Endodermal cell (in vitro differentiated cells): ENCODE data around the gene IFNA6. TPM values are rescaled to one million over a fixed set of nuclear protein-coding genes. Genes with fewer than 3 reads are reported as not detected.
"Not testable (repeated sequence)": the region's sequence is repeated elsewhere in the genome, so short reads cannot be mapped to it uniquely, and the experiment has no call there.

Experiments
- DNase-seq: peaks from one replicate; pipeline ENCODE4 v3.0.0-alpha.2; 2017
- H3K27ac ChIP-seq: 2 replicates; pipeline ENCODE4 v1.5.1; 2013; ENCODE audit warnings: mild to moderate bottlenecking, low read depth, low read length, moderate library complexity
- H3K27me3 ChIP-seq: 2 replicates; pipeline ENCODE4 v1.6.1; 2013; ENCODE audit warnings: mild to moderate bottlenecking, low read length, moderate library complexity; ENCODE audit not compliant: insufficient read depth, control insufficient read depth, poor library complexity, severe bottlenecking
- H3K36me3 ChIP-seq: 2 replicates; pipeline ENCODE4 v1.7.0; 2013; ENCODE audit warnings: mild to moderate bottlenecking, low read length, moderate library complexity; ENCODE audit not compliant: control insufficient read depth, insufficient read depth
- H3K4me1 ChIP-seq: one replicate; pipeline ENCODE4 v1.7.0; 2013; ENCODE audit warnings: low read length; ENCODE audit not compliant: control insufficient read depth, insufficient read depth
- H3K4me3 ChIP-seq: 2 replicates; pipeline ENCODE4 v1.5.1; 2013; ENCODE audit warnings: mild to moderate bottlenecking, low read length, moderate library complexity
- H3K9ac ChIP-seq: 2 replicates; pipeline ENCODE4 v1.6.1; 2013; ENCODE audit warnings: mild to moderate bottlenecking, low read length, moderate library complexity; ENCODE audit not compliant: poor library complexity, severe bottlenecking; ENCODE audit errors: extremely low read depth
- H3K9me3 ChIP-seq: 2 replicates; pipeline ENCODE4 v1.6.1; 2013; ENCODE audit warnings: mild to moderate bottlenecking, low read length, moderate library complexity; ENCODE audit not compliant: control insufficient read depth
- H3K27ac Mint-ChIP-seq: 2 replicates; pipeline ENCODE4 v1.8.0; 2020; ENCODE audit warnings: mixed read lengths
- H3K27me3 Mint-ChIP-seq: 2 replicates; pipeline ENCODE4 v1.8.0; 2021; ENCODE audit warnings: mild to moderate bottlenecking, mixed read lengths; ENCODE audit not compliant: insufficient read depth
- H3K36me3 Mint-ChIP-seq: 2 replicates; pipeline ENCODE4 v1.8.0; 2020; ENCODE audit warnings: low read depth, mixed read lengths
- H3K4me1 Mint-ChIP-seq: 2 replicates; pipeline ENCODE4 v1.8.0; 2020; ENCODE audit warnings: mixed read lengths
- H3K4me3 Mint-ChIP-seq: 2 replicates; pipeline ENCODE4 v1.8.0; 2020; ENCODE audit warnings: mild to moderate bottlenecking, moderate library complexity, mixed read lengths
- H3K9me3 Mint-ChIP-seq: 2 replicates; pipeline ENCODE4 v1.8.0; 2020; ENCODE audit warnings: mild to moderate bottlenecking, mixed read lengths
- WGBS, 2 experiments: methylation state at CpG; one replicate each; pipeline versions ENCODE4 v1.1.5 to v1.1.7; 2013; ENCODE audit warnings: missing lambda C conversion rate in 2 of 2, mixed read lengths in 1 of 2; ENCODE audit not compliant: insufficient coverage in 1 of 2, insufficient read length in 1 of 2; 5-methylcytosine and 5-hydroxymethylcytosine counted together
- total RNA-seq, 2 donors: library from RNA; stranded (reverse); fragmentation: NEBNext Ultra II Directional in 1 of 2; extraction: Animal tissue kit (Norgen Biotek cat#: 25700) in 1 of 2; gene quantifications; 2 replicates in 1 of 2; 3 replicates in 1 of 2; pipeline ENCODE4 v1.2.1, GENCODE V29; 2021
- TF ChIP-seq, protein P1 (sequence below): fragments of 200-600 bp; sonication (generic); conservative IDR thresholded peaks from 2 replicates; pipeline ENCODE4 v1.5.0; 2021; ENCODE audit warnings: antibody characterized with exemption, mild to moderate bottlenecking

IFNA6 gene
- total RNA-seq, 2 donors from 2014 or later = not detected

DNA sequence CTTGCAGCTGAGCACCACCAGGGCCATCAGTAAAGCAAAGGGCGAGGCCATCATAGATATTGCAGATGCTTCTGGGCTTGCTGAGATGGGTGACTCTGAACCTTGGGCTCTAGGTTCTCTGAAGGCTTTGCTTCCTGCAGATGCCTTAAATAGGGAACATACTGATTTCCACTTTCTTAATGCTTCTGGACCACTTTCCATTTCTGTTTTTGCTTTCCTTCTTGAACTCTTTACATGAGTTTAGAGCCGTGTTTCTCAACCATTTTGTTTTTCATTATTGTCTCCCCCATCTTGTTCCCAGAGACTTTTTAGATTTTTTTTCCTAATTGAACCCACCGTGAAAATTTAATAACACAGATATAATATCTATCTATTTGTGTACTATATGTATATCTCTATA, 17.3 kb upstream of the IFNA6 start, which contains the start of gene IFNA13:
Gene IFNA13, minus strand, starts transcription at position 101 of the 400 bp plus-strand sequence. Its CDS starts 47 bp downstream, at position 54.
- H3K9me3 ChIP-seq = no peaks in the 10 kb centered on the region
- TF ChIP-seq, protein P1, sequence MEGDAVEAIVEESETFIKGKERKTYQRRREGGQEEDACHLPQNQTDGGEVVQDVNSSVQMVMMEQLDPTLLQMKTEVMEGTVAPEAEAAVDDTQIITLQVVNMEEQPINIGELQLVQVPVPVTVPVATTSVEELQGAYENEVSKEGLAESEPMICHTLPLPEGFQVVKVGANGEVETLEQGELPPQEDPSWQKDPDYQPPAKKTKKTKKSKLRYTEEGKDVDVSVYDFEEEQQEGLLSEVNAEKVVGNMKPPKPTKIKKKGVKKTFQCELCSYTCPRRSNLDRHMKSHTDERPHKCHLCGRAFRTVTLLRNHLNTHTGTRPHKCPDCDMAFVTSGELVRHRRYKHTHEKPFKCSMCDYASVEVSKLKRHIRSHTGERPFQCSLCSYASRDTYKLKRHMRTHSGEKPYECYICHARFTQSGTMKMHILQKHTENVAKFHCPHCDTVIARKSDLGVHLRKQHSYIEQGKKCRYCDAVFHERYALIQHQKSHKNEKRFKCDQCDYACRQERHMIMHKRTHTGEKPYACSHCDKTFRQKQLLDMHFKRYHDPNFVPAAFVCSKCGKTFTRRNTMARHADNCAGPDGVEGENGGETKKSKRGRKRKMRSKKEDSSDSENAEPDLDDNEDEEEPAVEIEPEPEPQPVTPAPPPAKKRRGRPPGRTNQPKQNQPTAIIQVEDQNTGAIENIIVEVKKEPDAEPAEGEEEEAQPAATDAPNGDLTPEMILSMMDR = no peak
- Mint-ChIP-seq H3K27me3 (peaks cover 12% of the 10 kb centered on the region), H3K4me3 (no peak within 1 kb of the TSS), H3K27ac (no peak within 1 kb of the TSS), H3K4me1 (no peaks in the 10 kb centered on the region), H3K9me3 (no peaks in the 10 kb centered on the region), H3K36me3 (no peaks in the 10 kb centered on the region)
- no peaks in the 10 kb centered on the region for H3K4me1 ChIP-seq
- H3K36me3 ChIP-seq = no peaks in the 10 kb centered on the region
- 85 to 100% methylated on average over 2 of the region's 3 CpGs for WGBS, 2 experiments
- H3K27me3 ChIP-seq = no peaks in the 10 kb centered on the region
- H3K4me3 ChIP-seq = no peak within 1 kb of the TSS
- H3K27ac ChIP-seq = no peak within 1 kb of the TSS
- DNase-seq = no peak
- H3K9ac ChIP-seq = no peak within 1 kb of the TSS

DNA sequence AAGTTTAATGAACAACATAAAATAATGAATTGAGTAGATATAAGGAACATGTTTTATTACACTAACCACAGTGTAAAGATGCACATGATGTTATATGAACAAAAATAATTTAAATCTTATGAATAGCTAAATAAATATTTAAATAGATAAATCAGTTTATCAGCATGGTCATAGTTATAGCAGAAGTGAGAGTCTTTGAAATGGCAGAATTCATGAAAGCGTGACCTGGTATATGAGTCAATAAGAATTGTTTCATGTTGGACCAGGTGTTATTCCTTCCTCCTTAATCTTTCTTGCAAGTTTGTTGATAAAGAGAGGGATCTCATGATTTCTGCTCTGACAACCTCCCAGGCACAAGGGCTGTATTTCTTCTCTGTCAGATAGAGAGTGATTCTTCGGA, 16.5 kb upstream of the IFNA6 start:
- not testable (repeated sequence) for H3K4me3 Mint-ChIP-seq, H3K9me3 Mint-ChIP-seq, H3K9me3 ChIP-seq, H3K36me3 ChIP-seq, DNase-seq, H3K27ac Mint-ChIP-seq, H3K4me1 Mint-ChIP-seq, H3K36me3 Mint-ChIP-seq, H3K27me3 ChIP-seq, H3K27ac ChIP-seq, H3K9ac ChIP-seq, H3K4me1 ChIP-seq, H3K4me3 ChIP-seq
- peaks cover 12% of the 10 kb centered on the region for H3K27me3 Mint-ChIP-seq
- WGBS, 2 experiments = 93% methylated on average over 1 of the region's 2 CpGs; no CpG with 5 or more reads in 1 of the 2 experiments

- TF ChIP-seq, protein P1 = no peak
- Histone ChIP-seq H3K4me1 (no peaks in the 10 kb centered on the region), H3K27ac (no peak overlapping the region), H3K4me3 (no peak overlapping the region), H3K27me3 (no peaks in the 10 kb centered on the region), H3K9ac (no peak overlapping the region), H3K9me3 (no peaks in the 10 kb centered on the region), H3K36me3 (no peaks in the 10 kb centered on the region)
- no peaks in the 10 kb centered on the region for H3K36me3 Mint-ChIP-seq
- no peak for DNase-seq
- peaks cover 9% of the 10 kb centered on the region for H3K27me3 Mint-ChIP-seq
- H3K27ac Mint-ChIP-seq = no peak overlapping the region
- no peaks in the 10 kb centered on the region for H3K9me3 Mint-ChIP-seq
- no peak overlapping the region for H3K4me3 Mint-ChIP-seq
- no peaks in the 10 kb centered on the region for H3K4me1 Mint-ChIP-seq
- 97 to 100% methylated on average over 1 to 6 of the region's 8 CpGs for WGBS, 2 experiments
Measured at GRCh38 chr9:21362287-21362686, 11.6 kb upstream of the IFNA6 start.
